ENCODE data around the gene MSS51. TPM values are rescaled to one million over a fixed set of nuclear protein-coding genes. Genes with fewer than 3 reads are reported as not detected.

Gene MSS51
- total RNA-seq, 2 experiments from 2014 or later = 0.94 to 1.4 TPM

DNA sequence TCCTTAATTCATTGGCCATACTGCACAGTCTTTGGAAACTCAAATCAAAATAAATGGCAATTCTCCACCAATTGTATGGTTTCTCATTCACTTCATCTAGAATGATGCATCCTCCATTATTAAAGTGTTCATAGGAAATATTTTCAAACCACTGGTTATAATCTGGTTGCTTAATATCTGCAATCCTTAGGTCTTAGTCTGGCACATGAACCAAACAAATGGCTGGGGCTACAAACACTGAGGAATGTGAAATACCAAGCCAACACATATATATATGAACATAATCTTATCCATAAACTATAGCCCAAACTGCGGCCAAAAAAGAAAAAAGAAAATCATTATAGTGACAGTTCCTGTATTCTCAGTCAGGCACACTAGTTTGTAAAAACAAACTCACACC is 5.7 kb upstream of the MSS51 start:
- Mint-ChIP-seq H3K4me1 (peaks cover 9% of the 10 kb centered on the region), H3K9me3 (no peaks in the 10 kb centered on the region), H3K4me3 (no peak overlapping the region), H3K27ac (no peak overlapping the region), H3K27me3 (no peaks in the 10 kb centered on the region), H3K36me3 (peaks cover 3% of the 10 kb centered on the region)
- no peak for DNase-seq

DNA sequence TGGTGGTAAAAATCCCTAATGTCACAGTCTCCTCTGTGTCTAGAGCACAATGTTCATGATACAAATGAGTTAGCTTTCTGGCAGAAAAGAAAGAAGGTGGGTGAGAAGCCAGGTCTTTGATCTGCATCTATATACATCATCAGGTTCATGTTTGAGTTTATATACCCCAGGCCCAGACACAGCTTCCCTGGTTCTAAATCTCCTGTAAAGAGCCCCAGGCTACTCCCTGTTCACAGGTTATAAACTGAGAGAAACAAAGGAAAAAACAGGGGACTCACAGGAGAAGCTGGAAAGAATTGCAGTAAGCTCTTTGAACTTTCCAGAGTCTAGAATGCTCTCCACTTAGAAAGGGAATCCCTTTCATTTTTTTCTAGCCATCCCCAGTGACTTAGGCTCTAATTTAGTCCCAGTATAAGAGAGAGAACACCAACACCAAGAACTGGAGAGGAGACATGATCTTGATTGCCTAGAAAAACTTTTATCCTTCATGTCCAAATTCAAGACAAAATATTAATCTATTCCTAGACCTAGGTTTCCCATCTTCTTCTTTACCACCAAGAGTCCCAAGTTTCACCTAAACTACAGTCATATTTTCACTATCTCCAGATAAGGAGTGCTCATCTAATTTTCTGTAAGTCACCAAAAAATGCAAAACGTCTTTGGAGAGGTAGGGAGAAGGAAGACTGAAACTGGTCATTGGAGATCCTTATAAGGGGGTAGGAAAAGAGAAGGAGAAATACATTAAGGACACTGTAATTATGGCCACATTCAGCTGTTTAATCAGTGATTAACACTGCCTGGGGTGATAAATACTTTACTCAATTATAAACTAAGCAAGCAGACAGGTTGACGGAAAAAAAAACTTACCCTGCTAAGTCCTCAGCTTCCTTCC is 469 bp downstream of the MSS51 start:
- Mint-ChIP-seq H3K27me3 (no peaks in the 10 kb centered on the region), H3K36me3 (peaks cover 5% of the 10 kb centered on the region), H3K4me1 (peaks cover 7% of the 10 kb centered on the region), H3K4me3 (no peak overlapping the region), H3K9me3 (no peaks in the 10 kb centered on the region), H3K27ac (no peak overlapping the region)
- no peak for DNase-seq

DNA sequence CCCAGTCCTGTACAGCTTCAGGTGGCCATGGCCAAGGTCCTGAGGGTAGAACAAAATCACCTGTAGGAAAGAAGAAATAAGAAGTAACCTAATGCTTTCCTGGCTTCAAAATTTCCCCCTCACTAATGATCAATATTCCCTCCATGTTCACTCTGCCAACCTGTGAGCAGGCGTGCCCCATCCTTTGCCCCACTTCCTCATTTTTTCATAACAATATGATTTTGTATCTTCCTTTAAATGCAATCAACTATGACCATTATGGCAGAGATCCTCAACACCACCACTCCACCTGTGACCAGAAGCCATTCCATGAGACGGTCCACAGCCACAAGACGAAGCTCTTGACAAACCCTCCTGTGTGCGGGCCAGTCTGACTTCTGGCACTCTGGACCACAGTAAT is 7.0 kb downstream of the MSS51 start:
- H3K36me3 Mint-ChIP-seq = peaks cover 24% of the 10 kb centered on the region
- no peak for DNase-seq
- no peak overlapping the region for H3K4me3 Mint-ChIP-seq
- H3K9me3 Mint-ChIP-seq = no peaks in the 10 kb centered on the region
- no peak overlapping the region for H3K27ac Mint-ChIP-seq
- H3K4me1 Mint-ChIP-seq = peaks cover 9% of the 10 kb centered on the region
- H3K27me3 Mint-ChIP-seq = no peaks in the 10 kb centered on the region

DNA sequence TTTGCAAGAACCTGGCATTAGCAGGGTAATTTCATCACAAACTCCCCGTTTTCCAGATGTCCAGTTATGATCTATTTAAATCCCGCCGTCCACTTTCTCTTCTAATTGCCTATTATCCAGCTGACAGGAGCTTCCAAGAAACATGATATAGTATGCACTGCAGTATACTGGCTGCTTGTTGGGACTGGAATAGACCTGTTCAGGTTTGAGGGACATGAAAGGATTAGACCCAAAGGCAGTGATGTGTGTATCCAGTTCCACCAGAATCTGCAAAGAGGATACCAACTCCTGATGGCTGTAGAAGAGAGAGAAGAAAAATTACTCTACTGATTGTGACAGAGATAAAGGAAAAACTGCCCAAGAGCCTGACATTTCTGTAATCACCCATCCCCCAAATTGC is 8.9 kb downstream of the MSS51 start:
- no peak overlapping the region for H3K4me3 Mint-ChIP-seq
- no peaks in the 10 kb centered on the region for H3K9me3 Mint-ChIP-seq
- H3K27me3 Mint-ChIP-seq = no peaks in the 10 kb centered on the region
- DNase-seq = no peak
- H3K36me3 Mint-ChIP-seq = peaks cover 23% of the 10 kb centered on the region
- H3K4me1 Mint-ChIP-seq = peaks cover 9% of the 10 kb centered on the region
- no peak overlapping the region for H3K27ac Mint-ChIP-seq

DNA sequence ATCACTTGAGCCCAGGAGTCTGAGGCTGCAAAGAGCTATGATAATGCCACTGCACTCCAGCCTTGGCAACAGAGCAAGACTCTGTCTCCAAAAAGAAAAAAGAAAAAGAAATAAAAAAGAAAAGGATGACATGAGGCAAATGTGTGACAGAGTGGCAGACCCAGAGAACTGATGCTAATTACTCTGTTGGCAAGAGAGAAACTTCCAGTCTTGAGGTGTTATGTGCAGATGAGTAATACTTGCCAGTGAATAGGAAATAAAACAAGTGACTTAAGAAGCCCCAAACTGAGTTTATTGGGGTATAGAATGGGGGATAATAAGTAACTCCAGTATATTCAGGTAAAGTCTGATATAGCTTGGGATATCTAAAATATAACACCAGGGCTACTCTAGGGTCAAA is 10.1 kb downstream of the MSS51 start:
- Mint-ChIP-seq H3K27me3 (no peaks in the 10 kb centered on the region), H3K4me3 (no peak overlapping the region), H3K36me3 (peaks cover 23% of the 10 kb centered on the region), H3K27ac (peak overlapping the region; percentile 57), H3K4me1 (peaks cover 9% of the 10 kb centered on the region), H3K9me3 (no peaks in the 10 kb centered on the region)
- DNase-seq = no peak

DNA sequence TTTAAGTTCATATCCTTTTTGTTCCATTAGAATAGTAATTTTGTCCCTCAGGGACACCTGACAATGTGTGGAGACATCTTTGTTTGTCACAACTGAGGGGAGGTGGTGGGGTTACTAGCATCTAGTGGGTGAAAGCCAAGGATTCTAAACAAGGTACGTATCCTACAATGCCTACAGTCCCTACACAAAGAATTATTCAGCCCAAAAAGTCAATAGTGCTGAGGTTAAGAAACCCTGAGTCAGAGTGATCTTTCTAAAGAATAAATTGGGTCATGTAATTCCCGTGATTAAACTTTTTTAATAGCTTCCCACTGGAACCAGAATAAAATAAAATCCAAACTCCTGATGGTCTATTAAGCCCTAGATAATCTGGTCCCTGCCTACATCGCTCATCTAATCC is 16.8 kb downstream of the MSS51 start:
- Mint-ChIP-seq H3K9me3 (no peaks in the 10 kb centered on the region), H3K4me3 (no peak overlapping the region), H3K27ac (no peak overlapping the region), H3K4me1 (peaks cover 17% of the 10 kb centered on the region), H3K36me3 (peaks cover 9% of the 10 kb centered on the region), H3K27me3 (peaks cover 5% of the 10 kb centered on the region)
- DNase-seq = no peak

DNA sequence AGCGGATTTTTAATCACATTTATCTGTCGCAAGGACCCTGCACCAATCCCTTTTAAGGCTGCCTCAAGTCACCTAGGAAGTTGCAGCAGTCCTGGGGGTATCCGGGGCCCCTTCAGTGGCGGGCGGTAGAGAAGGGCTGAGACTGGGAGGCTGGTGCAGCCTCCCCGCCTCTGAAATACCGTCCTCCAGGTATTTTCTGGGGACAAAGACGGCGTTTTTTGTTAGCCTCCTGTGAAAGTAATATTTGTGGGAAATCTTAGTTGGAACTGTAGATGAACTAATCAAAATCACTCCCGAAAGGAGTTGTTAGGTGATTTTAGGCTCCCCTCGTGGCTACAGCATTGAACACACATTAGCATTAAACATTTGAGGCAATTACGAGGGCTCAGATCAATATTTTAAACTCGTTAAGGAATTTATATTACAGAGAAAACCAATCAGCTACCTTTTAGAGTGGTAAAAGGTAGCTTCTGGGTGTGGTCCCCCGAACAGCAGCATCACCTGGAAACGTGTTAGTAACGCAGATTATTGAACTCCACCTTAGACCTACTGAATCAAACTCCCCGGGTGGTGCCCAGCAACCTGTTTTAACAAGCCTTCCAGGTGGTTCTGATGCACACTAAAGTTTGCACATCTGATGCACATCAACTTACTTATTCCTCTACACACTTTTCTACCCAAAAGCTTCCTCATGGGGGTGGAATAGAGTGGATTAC is 19.0 kb downstream of the MSS51 start:
- peaks cover 5% of the 10 kb centered on the region for H3K27me3 Mint-ChIP-seq
- H3K4me1 Mint-ChIP-seq = peaks cover 31% of the 10 kb centered on the region
- no peak for DNase-seq
- peak overlapping the region; percentile 86 for H3K4me3 Mint-ChIP-seq
- no peaks in the 10 kb centered on the region for H3K9me3 Mint-ChIP-seq
- H3K27ac Mint-ChIP-seq = peak overlapping the region; percentile 79
- H3K36me3 Mint-ChIP-seq = peaks cover 22% of the 10 kb centered on the region

DNA sequence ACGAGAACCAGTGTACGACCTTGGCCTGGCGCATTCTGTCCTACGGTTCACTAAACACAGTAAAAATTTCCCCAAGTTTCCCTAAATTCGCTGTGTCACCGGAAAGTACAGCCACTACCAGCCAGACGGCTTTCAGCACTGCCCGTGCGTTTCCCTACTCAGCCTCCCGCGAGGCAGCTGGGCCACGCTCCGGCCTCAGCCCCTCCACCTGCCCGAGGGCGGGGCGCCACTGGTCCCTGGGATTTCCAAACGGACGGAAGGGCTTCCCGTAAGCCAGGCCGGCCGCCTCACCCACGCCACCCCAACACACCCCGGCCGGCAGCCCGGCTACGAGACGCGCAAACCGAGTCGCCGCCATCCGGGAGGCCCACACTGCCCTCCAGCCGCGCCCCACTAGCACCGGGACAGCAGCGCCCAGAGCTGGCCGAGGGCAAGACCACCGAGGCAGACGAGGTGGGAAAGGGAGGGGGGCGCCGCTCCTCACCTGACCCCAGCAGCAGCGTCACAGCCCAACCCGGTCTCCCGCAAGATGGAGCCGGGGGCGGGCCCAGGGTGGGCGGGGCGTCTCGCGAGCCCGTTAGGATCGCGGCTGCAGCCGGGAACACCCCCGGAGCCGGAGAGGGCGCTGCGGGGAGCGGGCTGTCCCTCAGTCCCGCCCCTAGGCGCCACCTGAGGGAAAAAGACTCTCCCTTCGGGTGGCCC is 19.7 kb downstream of the MSS51 start, which contains the start of gene ANXA7:
Gene ANXA7, minus strand, starts transcription at position 531 of the 702 bp plus-strand sequence. CDS start 13,202 bp downstream, outside the sequence.
- H3K4me1 Mint-ChIP-seq = peaks cover 37% of the 10 kb centered on the region
- H3K36me3 Mint-ChIP-seq = peaks cover 23% of the 10 kb centered on the region
- peak; percentile 94 for DNase-seq
- H3K4me3 Mint-ChIP-seq = peak within 1 kb of the TSS; percentile 86
- H3K9me3 Mint-ChIP-seq = no peaks in the 10 kb centered on the region
- peaks cover 5% of the 10 kb centered on the region for H3K27me3 Mint-ChIP-seq
- peak within 1 kb of the TSS; percentile 87 for H3K27ac Mint-ChIP-seq

DNA sequence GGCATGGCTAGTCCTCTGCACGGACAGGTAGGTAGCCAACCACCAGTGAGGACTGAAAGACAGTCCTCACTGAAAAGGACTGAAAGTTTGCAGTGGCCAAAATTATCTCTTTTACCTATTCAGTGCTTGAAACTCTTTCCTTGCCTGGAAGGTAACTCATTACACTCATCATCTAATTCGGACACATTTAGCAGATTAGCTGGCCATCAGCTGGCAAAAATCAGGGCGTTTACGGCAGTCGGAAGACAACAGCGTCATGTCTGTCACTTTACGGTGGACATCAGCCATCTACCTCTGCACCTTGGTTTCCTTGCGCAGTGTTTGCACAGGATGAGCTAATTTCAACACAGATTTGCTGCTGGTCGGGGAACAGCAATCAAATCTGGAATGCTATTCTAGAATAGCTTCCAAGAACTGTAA is 20.2 kb downstream of the MSS51 start:
- peaks cover 23% of the 10 kb centered on the region for H3K36me3 Mint-ChIP-seq
- peaks cover 39% of the 10 kb centered on the region for H3K4me1 Mint-ChIP-seq

DNA sequence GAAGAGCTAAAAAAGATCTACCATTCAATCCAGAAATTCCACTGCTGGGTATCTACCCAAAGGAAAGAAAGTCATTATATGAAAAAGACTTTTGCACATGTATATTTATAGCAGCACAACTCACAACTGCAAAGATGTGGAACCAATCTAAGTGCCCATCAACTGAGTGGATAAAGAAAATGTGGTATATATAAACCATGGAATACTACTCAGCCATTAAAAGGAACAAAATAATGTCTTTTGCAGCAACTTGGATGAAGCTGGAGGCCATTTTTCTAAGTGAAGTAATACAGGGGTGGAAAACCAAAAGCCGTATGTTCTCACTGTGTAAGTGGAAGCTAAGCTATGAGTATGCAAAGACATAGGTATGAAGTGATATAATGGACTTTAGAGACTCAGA is 22.5 kb downstream of the MSS51 start:
- Mint-ChIP-seq H3K27ac (no peak overlapping the region), H3K9me3 (no peaks in the 10 kb centered on the region), H3K4me3 (no peak overlapping the region), H3K27me3 (peaks cover 5% of the 10 kb centered on the region), H3K4me1 (peaks cover 50% of the 10 kb centered on the region), H3K36me3 (peaks cover 30% of the 10 kb centered on the region)
- DNase-seq = no peak

More for the DNA sequence above, 20.2 kb downstream of the MSS51 start:
- Mint-ChIP-seq H3K4me3 (peak overlapping the region; percentile 86), H3K9me3 (no peaks in the 10 kb centered on the region), H3K27me3 (peaks cover 5% of the 10 kb centered on the region), H3K27ac (peak overlapping the region; percentile 87)
- peak; percentile 40 for DNase-seq

DNA sequence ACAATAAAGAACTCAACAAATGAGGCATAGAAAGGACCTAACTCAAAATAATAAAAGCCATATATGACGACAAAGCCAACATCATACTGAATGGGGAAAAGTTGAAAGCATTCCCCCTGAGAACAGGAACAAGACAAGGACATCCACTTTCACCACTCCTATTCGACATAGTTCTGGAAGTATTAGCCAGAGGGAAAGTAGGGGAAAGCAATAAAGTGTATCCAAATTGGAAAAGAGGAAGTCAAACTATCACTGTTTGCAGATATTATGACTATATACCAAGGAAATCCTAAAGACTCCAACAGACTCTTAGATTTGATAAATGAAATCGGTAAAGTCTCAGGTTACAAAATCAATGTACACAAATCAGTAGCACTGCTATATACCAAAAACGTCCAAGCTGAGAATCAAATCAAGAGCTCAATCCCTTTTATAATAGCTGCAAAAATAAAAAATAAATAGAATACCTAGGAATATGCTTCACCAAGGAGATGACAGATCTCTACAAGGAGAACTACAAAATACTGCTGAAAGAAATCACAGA is 24.3 kb downstream of the MSS51 start:
- Mint-ChIP-seq H3K4me3 (no peak overlapping the region), H3K27me3 (no peaks in the 10 kb centered on the region), H3K27ac (no peak overlapping the region), H3K36me3 (peaks cover 30% of the 10 kb centered on the region), H3K4me1 (peaks cover 49% of the 10 kb centered on the region), H3K9me3 (no peaks in the 10 kb centered on the region)
- DNase-seq = no peak

DNA sequence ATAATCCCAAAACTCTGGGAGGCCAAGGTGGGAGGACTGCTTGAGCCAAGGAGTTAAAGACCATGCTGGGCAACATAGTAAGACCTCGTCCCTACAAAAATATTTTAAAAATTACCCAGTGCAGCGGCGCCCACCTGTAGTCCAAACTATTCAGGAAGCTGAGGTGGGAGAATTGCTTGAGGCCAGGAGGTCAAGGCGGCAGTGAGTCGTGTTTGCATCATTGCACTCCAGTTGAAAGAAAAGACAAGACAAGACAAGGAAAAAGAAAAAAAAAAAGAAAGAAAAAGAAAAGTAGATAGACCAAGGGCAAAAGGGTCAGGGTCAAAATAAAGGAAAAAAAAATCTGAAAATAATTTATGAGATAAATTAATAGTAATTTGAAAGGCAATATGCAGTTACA is 25.3 kb downstream of the MSS51 start:
- H3K27me3 Mint-ChIP-seq = no peaks in the 10 kb centered on the region
- no peaks in the 10 kb centered on the region for H3K9me3 Mint-ChIP-seq
- DNase-seq = no peak
- H3K36me3 Mint-ChIP-seq = peaks cover 31% of the 10 kb centered on the region
- H3K4me3 Mint-ChIP-seq = no peak overlapping the region
- no peak overlapping the region for H3K27ac Mint-ChIP-seq
- peaks cover 57% of the 10 kb centered on the region for H3K4me1 Mint-ChIP-seq

DNA sequence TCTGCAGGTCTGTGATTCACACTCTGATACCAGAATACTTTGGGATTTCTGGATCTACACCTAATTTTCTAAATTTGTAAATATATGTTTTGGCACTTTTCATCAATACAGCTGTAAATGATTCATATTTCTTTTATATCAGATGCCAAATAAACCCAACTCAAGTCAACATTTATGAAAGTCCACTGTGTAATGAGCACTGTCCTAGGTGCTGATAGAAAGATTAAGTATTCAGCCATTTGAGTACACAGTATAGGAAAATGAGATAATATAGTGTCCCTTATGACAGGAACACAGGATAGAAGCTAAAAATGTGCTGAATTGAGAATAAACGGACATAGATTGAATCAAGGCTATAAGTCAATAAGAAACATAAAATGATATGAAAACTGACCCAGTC is 25.9 kb downstream of the MSS51 start:
- H3K4me1 Mint-ChIP-seq = peaks cover 58% of the 10 kb centered on the region
- DNase-seq = no peak
- no peaks in the 10 kb centered on the region for H3K27me3 Mint-ChIP-seq
- no peak overlapping the region for H3K27ac Mint-ChIP-seq
- H3K36me3 Mint-ChIP-seq = peaks cover 28% of the 10 kb centered on the region
- H3K4me3 Mint-ChIP-seq = no peak overlapping the region
- H3K9me3 Mint-ChIP-seq = no peaks in the 10 kb centered on the region

DNA sequence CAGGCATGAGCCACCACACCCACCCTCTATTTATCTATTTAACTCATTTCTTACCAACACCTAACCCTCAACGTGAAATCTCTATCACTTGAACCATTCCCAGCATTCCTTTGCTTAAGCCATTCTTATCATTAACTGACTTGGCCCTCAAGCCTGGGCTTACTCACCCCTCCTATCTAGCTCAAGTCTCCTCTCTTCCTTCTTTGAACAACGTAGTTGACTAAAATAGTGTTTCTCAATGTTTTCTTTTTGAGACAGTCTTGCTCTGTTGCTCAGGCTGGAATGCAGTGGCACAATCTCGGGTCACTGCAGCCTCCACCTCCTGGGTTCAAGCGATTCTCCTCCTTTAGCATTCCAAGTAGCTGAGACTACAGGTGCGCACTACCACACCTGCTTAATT is 26.5 kb downstream of the MSS51 start:
- H3K9me3 Mint-ChIP-seq = no peaks in the 10 kb centered on the region
- H3K27ac Mint-ChIP-seq = no peak overlapping the region
- H3K36me3 Mint-ChIP-seq = peaks cover 25% of the 10 kb centered on the region
- peaks cover 55% of the 10 kb centered on the region for H3K4me1 Mint-ChIP-seq
- H3K27me3 Mint-ChIP-seq = no peaks in the 10 kb centered on the region
- no peak overlapping the region for H3K4me3 Mint-ChIP-seq
- DNase-seq = no peak

DNA sequence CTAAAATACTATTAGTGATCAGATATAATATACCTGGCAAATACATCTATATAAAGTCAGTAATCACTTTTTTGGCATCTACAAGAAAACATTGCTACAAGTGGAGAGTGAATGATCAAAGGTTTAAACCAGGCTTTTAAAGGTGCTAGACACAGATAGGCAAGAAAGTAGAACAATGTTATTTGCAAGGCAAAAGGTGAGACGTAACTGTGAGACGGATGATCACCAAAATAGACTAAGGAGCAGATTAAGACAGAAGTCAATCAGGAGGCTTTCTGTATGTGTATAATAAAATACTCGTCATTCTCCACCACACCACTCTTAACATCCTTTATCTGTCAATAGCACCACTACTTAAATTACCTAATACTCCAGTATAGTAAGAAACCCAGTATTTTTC is 27.8 kb downstream of the MSS51 start:
- Mint-ChIP-seq H3K9me3 (no peaks in the 10 kb centered on the region), H3K27me3 (no peaks in the 10 kb centered on the region), H3K27ac (no peak overlapping the region), H3K36me3 (peaks cover 22% of the 10 kb centered on the region), H3K4me1 (peaks cover 52% of the 10 kb centered on the region), H3K4me3 (no peak overlapping the region)
- no peak for DNase-seq
